ENCODE results near the gene CNOT6L.

DNA sequence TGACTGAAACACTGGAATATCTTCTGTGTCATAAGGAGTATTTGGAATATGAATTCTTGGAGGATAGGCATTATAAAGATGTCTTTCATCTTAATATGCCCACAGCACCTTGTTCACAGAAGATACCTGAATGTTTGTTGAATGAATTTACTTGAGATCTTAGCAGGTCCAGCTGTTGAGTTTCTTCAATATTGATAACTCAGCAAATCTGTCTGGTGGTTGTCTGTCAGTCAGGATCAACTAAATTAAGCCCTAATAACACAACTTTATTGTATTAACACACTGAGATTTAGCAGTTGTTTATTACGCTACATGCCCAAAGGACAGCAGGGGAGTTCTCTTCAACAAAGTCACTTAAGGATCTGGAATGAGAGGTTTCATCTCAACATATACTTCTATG, 106.5 kb downstream of the CNOT6L start:
- TF ChIP-seq, protein P1, sequence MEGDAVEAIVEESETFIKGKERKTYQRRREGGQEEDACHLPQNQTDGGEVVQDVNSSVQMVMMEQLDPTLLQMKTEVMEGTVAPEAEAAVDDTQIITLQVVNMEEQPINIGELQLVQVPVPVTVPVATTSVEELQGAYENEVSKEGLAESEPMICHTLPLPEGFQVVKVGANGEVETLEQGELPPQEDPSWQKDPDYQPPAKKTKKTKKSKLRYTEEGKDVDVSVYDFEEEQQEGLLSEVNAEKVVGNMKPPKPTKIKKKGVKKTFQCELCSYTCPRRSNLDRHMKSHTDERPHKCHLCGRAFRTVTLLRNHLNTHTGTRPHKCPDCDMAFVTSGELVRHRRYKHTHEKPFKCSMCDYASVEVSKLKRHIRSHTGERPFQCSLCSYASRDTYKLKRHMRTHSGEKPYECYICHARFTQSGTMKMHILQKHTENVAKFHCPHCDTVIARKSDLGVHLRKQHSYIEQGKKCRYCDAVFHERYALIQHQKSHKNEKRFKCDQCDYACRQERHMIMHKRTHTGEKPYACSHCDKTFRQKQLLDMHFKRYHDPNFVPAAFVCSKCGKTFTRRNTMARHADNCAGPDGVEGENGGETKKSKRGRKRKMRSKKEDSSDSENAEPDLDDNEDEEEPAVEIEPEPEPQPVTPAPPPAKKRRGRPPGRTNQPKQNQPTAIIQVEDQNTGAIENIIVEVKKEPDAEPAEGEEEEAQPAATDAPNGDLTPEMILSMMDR (IDR thresholded peaks at IDR 0.05; ENCODE audit: low read length), result no peak
- no peak for TF ChIP-seq EZH2 (optimal IDR thresholded peaks at IDR 0.05; ENCODE audit: low read depth, low read length)
